HG03469 (cell line): Measurements from ENCODE around the gene SLC16A8.

Experiments used
- ATAC-seq: cut with Tn5 transposase; IDR thresholded peaks from one replicate; pipeline ENCODE4 v1.9.1; 2021; ENCODE audit warnings: mild to moderate bottlenecking, moderate library complexity, moderate number of reproducible peaks; ENCODE audit not compliant: unreplicated experiment

Gene SLC16A8

GRCh38 chr22:38032681-38033521, 51.1 kb downstream of the SLC16A8 start:
- no peak for ATAC-seq

DNA sequence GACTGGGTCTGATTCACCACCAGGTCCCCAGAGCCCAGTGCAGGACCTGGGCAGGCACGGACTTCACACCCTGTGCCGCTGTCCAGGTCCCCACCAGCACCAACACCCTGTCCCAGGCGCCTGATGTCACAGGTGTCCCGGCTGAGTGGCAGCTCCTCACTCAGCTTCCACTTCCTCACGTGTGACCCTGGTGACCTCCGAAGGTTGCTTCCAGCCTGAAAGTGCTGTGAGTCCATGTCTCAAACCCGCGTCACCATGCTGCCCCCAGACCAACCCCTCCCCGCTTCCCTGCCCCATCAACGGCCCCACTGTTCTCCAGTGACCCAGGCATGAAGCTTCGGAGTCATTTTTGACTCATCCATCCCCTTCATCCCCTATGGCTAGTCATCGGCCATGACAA, 52.5 kb downstream of the SLC16A8 start:
- ATAC-seq = no peak

- no peak for ATAC-seq
These were observed 53.5 kb downstream of the SLC16A8 start for GRCh38 chr22:38030311-38031133.

DNA sequence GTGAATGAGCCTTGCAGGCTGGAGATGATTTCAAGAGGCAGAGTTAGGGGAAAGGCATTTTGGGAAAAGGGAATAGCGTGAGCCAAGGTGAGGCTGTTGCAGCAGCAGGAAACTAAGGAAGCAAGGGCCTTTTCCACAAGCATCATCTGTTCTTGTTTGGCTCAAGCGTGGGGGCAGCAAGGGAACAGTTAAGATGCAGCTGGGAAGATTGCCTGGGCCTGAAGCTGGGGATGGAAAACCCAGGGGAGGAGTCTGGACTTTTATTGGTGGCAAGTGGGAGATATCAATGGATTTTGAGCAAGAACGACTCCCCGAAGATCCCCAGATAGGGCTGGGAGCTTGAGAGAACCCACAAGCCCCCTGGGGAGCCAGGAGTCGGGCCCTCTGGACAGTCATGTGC, 54.1 kb downstream of the SLC16A8 start:
- no peak for ATAC-seq

- no peak for ATAC-seq
These were observed 54.6 kb downstream of the SLC16A8 start for GRCh38 chr22:38029370-38029769.

GRCh38 chr22:38028344-38029130, 55.4 kb downstream of the SLC16A8 start:
- no peak for ATAC-seq
